Stomach (tissue), 9 donors: ENCODE results near the gene IGHMBP2. TPM values are rescaled to one million over a fixed set of nuclear protein-coding genes. Genes with fewer than 3 reads are reported as not detected.

ENCODE experiments used
- DNase-seq, 2 donors: peaks; one replicate each; pipeline versions ENCODE4 v3.0.0 to v3.0.0-alpha.2; 2013 to 2019
- H3K27ac ChIP-seq, 5 donors: fragments of 200-600 bp in 4 of 5; sonication (generic) in 4 of 5; one replicate each; pipeline ENCODE4 v1.5.1; 2013 to 2019; ENCODE audit warnings: mild to moderate bottlenecking in 1 of 5, moderate library complexity in 1 of 5
- H3K27me3 ChIP-seq, 3 donors: fragments of 200-600 bp; sonication (generic); one replicate each; pipeline ENCODE4 v1.5.1; 2017 to 2019; ENCODE audit warnings: mixed run types in 1 of 3
- H3K36me3 ChIP-seq, 4 donors: fragments of 200-600 bp; sonication (generic); 1 replicate in 3 of 4; 2 replicates in 1 of 4; pipeline ENCODE4 v1.5.1; 2016 to 2019
- H3K4me1 ChIP-seq, 4 donors: fragments of 200-600 bp; sonication (generic); one replicate each; pipeline ENCODE4 v1.5.1; 2016 to 2019
- H3K4me3 ChIP-seq, 4 donors: fragments of 200-600 bp; sonication (generic) in 3 of 4; one replicate each; pipeline ENCODE4 v1.5.1; 2016 to 2019; ENCODE audit warnings: mild to moderate bottlenecking in 1 of 4
- H3K9me3 ChIP-seq, 4 donors: fragments of 200-600 bp; sonication (generic); one replicate each; pipeline ENCODE4 v1.5.1; 2016 to 2019
- CTCF ChIP-seq, 7 experiments: fragments of 450-650 bp in 4 of 7; fragments of 200-600 bp in 3 of 7; sonication (generic) in 3 of 7; IDR thresholded peaks; one replicate each; pipeline ENCODE4 v1.5.1; 2016 to 2019; ENCODE audit warnings: antibody characterized with exemption in 7 of 7, control low read depth in 2 of 7, mild to moderate bottlenecking in 1 of 7
- EP300 ChIP-seq: sonication (generic); formaldehyde crosslinking; IDR thresholded peaks from one replicate; pipeline ENCODE4 v1.6.1; 2017; ENCODE audit warnings: antibody characterized with exemption
- POLR2A ChIP-seq, 4 donors: fragments of 450-650 bp; IDR thresholded peaks; one replicate each; pipeline ENCODE4 v1.6.1; 2016; ENCODE audit warnings: antibody characterized with exemption in 4 of 4, control low read depth in 2 of 4, mild to moderate bottlenecking in 1 of 4, moderate library complexity in 1 of 4
- POLR2AphosphoS5 ChIP-seq, 3 donors: sonication (generic); formaldehyde crosslinking; IDR thresholded peaks; one replicate each; pipeline ENCODE4 v1.6.1; 2016; ENCODE audit warnings: antibody characterized with exemption in 3 of 3
- WGBS, 5 donors: extraction: QIAGEN DNeasy Blood & Tissue Kit in 3 of 5; methylation state at CpG; one replicate each; pipeline versions ENCODE4 v1.1.5 to v1.1.7; 2013 to 2018; 5-methylcytosine and 5-hydroxymethylcytosine counted together
- intact Hi-C: fragments of 100-400 bp; cut with DNase I; formaldehyde crosslinking; loops from one replicate; pipeline ENCODE4 v1.15.1; 2023; ENCODE audit warnings: low total_unique reads
- polyA plus RNA-seq, 3 donors: library from polyadenylated mRNA; stranded (reverse); fragments of 200-250 nt; gene quantifications; one replicate each; pipeline ENCODE4 v1.2.3, GENCODE V29; 2013
- total RNA-seq, 5 donors: library from RNA; depleted of rRNA; stranded (reverse); fragments of >200 nt; gene quantifications; one replicate each; pipeline versions ENCODE4 v1.1.0 to v1.2.3, GENCODE V29; 2014 to 2016
- donor health status: healthy with polysubstance abuse.
- donor health status: Bipolar disorder and iron deficiency.
- donor health status: healthy.

The IGHMBP2 gene
- total and polyA plus RNA-seq, 8 donors: 8.8 to 133 (median 13.7) TPM

GRCh38 chr11:68865241-68865640 lies 38.5 kb upstream of the IGHMBP2 start:
- TF ChIP-seq POLR2A (IDR thresholded peaks at IDR 0.05): no peak
- Histone ChIP-seq H3K4me1 (peaks cover 0 to 11% (median 8%) of the 10 kb centered on the region in 4 donors), H3K9me3 (peaks cover 0 to 7% (median 5%) of the 10 kb centered on the region in 4 donors), H3K36me3 (no peaks in the 10 kb centered on the region), H3K27ac (no peak overlapping the region), H3K27me3 (no peaks in the 10 kb centered on the region), H3K4me3 (no peak overlapping the region)
- intact Hi-C loops: no loop called here
- WGBS, 5 donors: 83 to 90% (median 88%) methylated on average over 7 to 11 of the region's 11 CpGs
- no peak for DNase-seq

GRCh38 chr11:68867066-68867465 lies 36.6 kb upstream of the IGHMBP2 start:
- Histone ChIP-seq H3K4me3 (no peak overlapping the region), H3K27me3 (no peaks in the 10 kb centered on the region), H3K4me1 (peaks cover 4 to 26% (median 25%) of the 10 kb centered on the region in 4 donors), H3K9me3 (peaks cover 0 to 7% (median 5%) of the 10 kb centered on the region in 4 donors), H3K36me3 (no peaks in the 10 kb centered on the region), H3K27ac (no peak overlapping the region)
- DNase-seq: no peak
- intact Hi-C loops: no loop called here
- WGBS, 5 donors: 78 to 88% (median 83%) methylated on average over 6 of the region's 6 CpGs
- no peak for TF ChIP-seq POLR2AphosphoS5 (IDR thresholded peaks at IDR 0.05)
- no peak for TF ChIP-seq POLR2A (IDR thresholded peaks at IDR 0.05)
- no peak for TF ChIP-seq CTCF (IDR thresholded peaks at IDR 0.05)
- TF ChIP-seq EP300: no peak

- WGBS, 5 donors: 91 to 94% (median 92%) methylated on average over 18 of the region's 18 CpGs
- H3K36me3 ChIP-seq: no peaks in the 10 kb centered on the region
- peaks cover 0 to 7% (median 5%) of the 10 kb centered on the region in 4 donors for H3K9me3 ChIP-seq
Observed at GRCh38 chr11:68868221-68868835, 35.4 kb upstream of the IGHMBP2 start.

GRCh38 chr11:68870470-68870869 lies 33.2 kb upstream of the IGHMBP2 start:
- Histone ChIP-seq H3K36me3 (no peaks in the 10 kb centered on the region), H3K4me3 (peak overlapping the region; percentile 38 to 44 (median 38)), H3K9me3 (no peaks in the 10 kb centered on the region), H3K4me1 (peaks cover 4 to 46% (median 39%) of the 10 kb centered on the region in 4 donors), H3K27me3 (no peaks in the 10 kb centered on the region), H3K27ac (peak overlapping the region; percentile 28 to 71 (median 57))
- no peak for TF ChIP-seq EP300
- peak in 1 of 2 donors; percentile 26 for DNase-seq
- 21 to 39% (median 27%) methylated on average over 9 of the region's 9 CpGs for WGBS, 5 donors
- intact Hi-C loops: no loop called here

More at GRCh38 chr11:68868221-68868835, 35.4 kb upstream of the IGHMBP2 start:
- Histone ChIP-seq H3K4me3 (no peak overlapping the region), H3K27ac (no peak overlapping the region), H3K4me1 (peaks cover 4 to 37% (median 30%) of the 10 kb centered on the region in 4 donors), H3K27me3 (no peaks in the 10 kb centered on the region)
- TF ChIP-seq POLR2AphosphoS5 (IDR thresholded peaks at IDR 0.05) (no peak), POLR2A (IDR thresholded peaks at IDR 0.05) (no peak), CTCF (IDR thresholded peaks at IDR 0.05) (no peak), EP300 (no peak)
- intact Hi-C loops: no loop called here
- DNase-seq: no peak

- DNase-seq: no peak
- 43 to 67% (median 51%) methylated on average over 12 of the region's 12 CpGs for WGBS, 5 donors
- Histone ChIP-seq H3K36me3 (no peaks in the 10 kb centered on the region), H3K27ac (peak overlapping the region in 1 of 5 donors; percentile 2), H3K4me1 (peaks cover 4 to 48% (median 39%) of the 10 kb centered on the region in 4 donors), H3K4me3 (no peak overlapping the region), H3K9me3 (no peaks in the 10 kb centered on the region), H3K27me3 (no peaks in the 10 kb centered on the region)
- peak in 1 of 3 donors; percentile 16 for TF ChIP-seq POLR2AphosphoS5 (IDR thresholded peaks at IDR 0.05)
- no peak for TF ChIP-seq POLR2A (IDR thresholded peaks at IDR 0.05)
- intact Hi-C loops: no loop called here
Observed at GRCh38 chr11:68872216-68873003, 31.3 kb upstream of the IGHMBP2 start.
